ENCODE measurements around the gene IRGQ. TPM values are rescaled to one million over a fixed set of nuclear protein-coding genes. Genes with fewer than 3 reads are reported as not detected.

The IRGQ gene
- total and polyA plus RNA-seq, 2 experiments from 2014 or later, result 5.7 to 19.9 TPM

GRCh38 chr19:43544077-43544476 lies 51.9 kb downstream of the IRGQ start:
- 98 to 100% methylated on average over 9 of the region's 9 CpGs for WGBS, 2 experiments (ENCODE audit: low coverage in 1 of 2, low lambda C conversion rate in 2 of 2, missing lambda C conversion rate in 2 of 2)
- H3K9me3 ChIP-seq (ENCODE audit: low read depth), result no peaks in the 10 kb centered on the region
- H3K4me3 ChIP-seq, result no peak overlapping the region
- H3K9ac ChIP-seq, result no peak overlapping the region
- no peaks in the 10 kb centered on the region for H3K9me2 ChIP-seq (ENCODE audit: insufficient read depth)
- no peaks in the 10 kb centered on the region for H3K4me1 ChIP-seq (ENCODE audit: insufficient read depth)
- no peak overlapping the region for H3K4me2 ChIP-seq (ENCODE audit: unreplicated experiment)
- H3K27ac ChIP-seq, result no peak overlapping the region
- H3F3A ChIP-seq (ENCODE audit: insufficient read depth), result no peaks in the 10 kb centered on the region
- H3K27me3 ChIP-seq (replicated peaks; ENCODE audit: insufficient read depth), result no peaks in the 10 kb centered on the region
- no peaks in the 10 kb centered on the region for H3K79me2 ChIP-seq (ENCODE audit: insufficient read depth)
- TF ChIP-seq EZH2phosphoT487 (IDR thresholded peaks at IDR 0.05; ENCODE audit: insufficient read depth, low read depth) (no peak), EZH2 (IDR thresholded peaks at IDR 0.05; ENCODE audit: insufficient read depth, poor library complexity, severe bottlenecking) (no peak)
- no peak overlapping the region for H2AFZ ChIP-seq
- in situ Hi-C loops (cut with MboI), result no loop called here
- no peaks in the 10 kb centered on the region for H4K20me1 ChIP-seq (ENCODE audit: insufficient read depth)
- no peak for DNase-seq
- peaks cover 4% of the 10 kb centered on the region; the same call in 1 of the 2 replicates for H3K36me3 ChIP-seq (ENCODE audit: low read depth)

GRCh38 chr19:43541920-43542650 lies 53.8 kb downstream of the IRGQ start:
- H3F3A ChIP-seq (ENCODE audit: insufficient read depth), result no peaks in the 10 kb centered on the region
- no peak for DNase-seq
- H3K9me2 ChIP-seq (ENCODE audit: insufficient read depth), result no peaks in the 10 kb centered on the region
- 94 to 97% methylated on average over 5 of the region's 5 CpGs for WGBS, 2 experiments (ENCODE audit: low coverage in 1 of 2, low lambda C conversion rate in 2 of 2, missing lambda C conversion rate in 2 of 2)
- H3K36me3 ChIP-seq (ENCODE audit: low read depth), result peaks cover 10% of the 10 kb centered on the region; the same call in 1 of the 2 replicates
- no peak overlapping the region for H2AFZ ChIP-seq
- no peaks in the 10 kb centered on the region for H3K27me3 ChIP-seq (replicated peaks; ENCODE audit: insufficient read depth)
- H3K4me2 ChIP-seq (ENCODE audit: unreplicated experiment), result no peak overlapping the region
- H3K9me3 ChIP-seq (ENCODE audit: low read depth), result no peaks in the 10 kb centered on the region
- H3K27ac ChIP-seq, result no peak overlapping the region
- H3K4me1 ChIP-seq (ENCODE audit: insufficient read depth), result no peaks in the 10 kb centered on the region
- H3K9ac ChIP-seq, result no peak overlapping the region
- no peaks in the 10 kb centered on the region for H4K20me1 ChIP-seq (ENCODE audit: insufficient read depth)
- H3K4me3 ChIP-seq, result no peak overlapping the region
- no peaks in the 10 kb centered on the region for H3K79me2 ChIP-seq (ENCODE audit: insufficient read depth)
- TF ChIP-seq EZH2 (IDR thresholded peaks at IDR 0.05; ENCODE audit: insufficient read depth, poor library complexity, severe bottlenecking), result no peak
- no peak for TF ChIP-seq EZH2phosphoT487 (IDR thresholded peaks at IDR 0.05; ENCODE audit: insufficient read depth, low read depth)
- in situ Hi-C loops (cut with MboI), result no loop called here

- H3K4me2 ChIP-seq (ENCODE audit: unreplicated experiment), result no peak overlapping the region
- no peaks in the 10 kb centered on the region for H3K4me1 ChIP-seq (ENCODE audit: insufficient read depth)
- WGBS, 2 experiments (ENCODE audit: low coverage in 1 of 2, low lambda C conversion rate in 2 of 2, missing lambda C conversion rate in 2 of 2), result 96 to 98% methylated on average over 3 of the region's 3 CpGs
- in situ Hi-C loops (cut with MboI), result no loop called here
- H3K9ac ChIP-seq, result no peak overlapping the region
- DNase-seq, result no peak
- no peaks in the 10 kb centered on the region for H3K9me3 ChIP-seq (ENCODE audit: low read depth)
- TF ChIP-seq EZH2 (IDR thresholded peaks at IDR 0.05; ENCODE audit: insufficient read depth, poor library complexity, severe bottlenecking) (no peak), EZH2phosphoT487 (IDR thresholded peaks at IDR 0.05; ENCODE audit: insufficient read depth, low read depth) (no peak)
- H3K9me2 ChIP-seq (ENCODE audit: insufficient read depth), result no peaks in the 10 kb centered on the region
- no peak overlapping the region for H2AFZ ChIP-seq
- H3K27ac ChIP-seq, result no peak overlapping the region
- H3K4me3 ChIP-seq, result no peak overlapping the region
- peaks cover 10% of the 10 kb centered on the region; the same call in 1 of the 2 replicates for H3K36me3 ChIP-seq (ENCODE audit: low read depth)
- H3K79me2 ChIP-seq (ENCODE audit: insufficient read depth), result no peaks in the 10 kb centered on the region
- no peaks in the 10 kb centered on the region for H4K20me1 ChIP-seq (ENCODE audit: insufficient read depth)
- no peaks in the 10 kb centered on the region for H3K27me3 ChIP-seq (replicated peaks; ENCODE audit: insufficient read depth)
- no peaks in the 10 kb centered on the region for H3F3A ChIP-seq (ENCODE audit: insufficient read depth)
Measured at GRCh38 chr19:43540381-43540780, 55.6 kb downstream of the IRGQ start.

- no peak for TF ChIP-seq EZH2phosphoT487 (IDR thresholded peaks at IDR 0.05; ENCODE audit: insufficient read depth, low read depth)
- TF ChIP-seq EZH2 (IDR thresholded peaks at IDR 0.05; ENCODE audit: insufficient read depth, poor library complexity, severe bottlenecking), result no peak
- Histone ChIP-seq H3K9me2 (ENCODE audit: insufficient read depth) (no peaks in the 10 kb centered on the region), H3K4me1 (ENCODE audit: insufficient read depth) (no peaks in the 10 kb centered on the region), H4K20me1 (ENCODE audit: insufficient read depth) (no peaks in the 10 kb centered on the region), H3K4me3 (no peak overlapping the region), H3K27ac (no peak overlapping the region), H3K4me2 (ENCODE audit: unreplicated experiment) (no peak overlapping the region), H3K9me3 (ENCODE audit: low read depth) (no peaks in the 10 kb centered on the region), H3K79me2 (ENCODE audit: insufficient read depth) (no peaks in the 10 kb centered on the region), H3F3A (ENCODE audit: insufficient read depth) (no peaks in the 10 kb centered on the region), H2AFZ (no peak overlapping the region), H3K27me3 (replicated peaks; ENCODE audit: insufficient read depth) (no peaks in the 10 kb centered on the region), H3K36me3 (ENCODE audit: low read depth) (peaks cover 10% of the 10 kb centered on the region; the same call in 1 of the 2 replicates), H3K9ac (no peak overlapping the region)
- no peak for DNase-seq
- in situ Hi-C loops (cut with MboI), result no loop called here
Measured at GRCh38 chr19:43538922-43539321, 57.0 kb downstream of the IRGQ start.

Data from GM23248 (cell line).